ENCODE results near the gene FAT3. TPM values are rescaled to one million over a fixed set of nuclear protein-coding genes. Genes with fewer than 3 reads are reported as not detected.

FAT3 gene
- total RNA-seq, 2 experiments from 2014 or later: not detected

GRCh38 chr11:92259861-92260260 lies 35.2 kb downstream of the FAT3 start:
- intact Hi-C loops (cut with DNase I, micrococcal nuclease): no loop called here
- DNase-seq (no peak), ATAC-seq (ENCODE audit: poor library complexity) (no peak)
- Mint-ChIP-seq H3K36me3 (ENCODE audit: low read depth) (no peaks in the 10 kb centered on the region), H3K4me3 (no peak overlapping the region), H3K27me3 (no peaks in the 10 kb centered on the region), H3K9me3 (peaks cover 3% of the 10 kb centered on the region), H3K4me1 (ENCODE audit: low read depth) (no peaks in the 10 kb centered on the region), H3K27ac (no peak overlapping the region)
- Histone ChIP-seq H3K9me3 (ENCODE audit: control insufficient read depth in 1 of 2, insufficient read depth in 1 of 2, low read length in 2 of 2) (no peaks in the 10 kb centered on the region), H3K27me3 (ENCODE audit: control insufficient read depth in 1 of 2, insufficient read depth in 2 of 2, low read length in 2 of 2) (no peaks in the 10 kb centered on the region), H3K4me1 (ENCODE audit: insufficient read depth, low read length) (no peaks in the 10 kb centered on the region), H3K27ac (ENCODE audit: low read depth in 1 of 2, low read length in 2 of 2) (no peak overlapping the region), H3K36me3 (ENCODE audit: insufficient read depth, low read length) (no peaks in the 10 kb centered on the region), H3K4me3 (ENCODE audit: low read length) (no peak overlapping the region)
- CTCF ChIA-PET: no interaction called here
- POLR2A ChIA-PET: no interaction called here
- TF ChIP-seq CTCF (IDR thresholded peaks at IDR 0.05): no peak

DNA sequence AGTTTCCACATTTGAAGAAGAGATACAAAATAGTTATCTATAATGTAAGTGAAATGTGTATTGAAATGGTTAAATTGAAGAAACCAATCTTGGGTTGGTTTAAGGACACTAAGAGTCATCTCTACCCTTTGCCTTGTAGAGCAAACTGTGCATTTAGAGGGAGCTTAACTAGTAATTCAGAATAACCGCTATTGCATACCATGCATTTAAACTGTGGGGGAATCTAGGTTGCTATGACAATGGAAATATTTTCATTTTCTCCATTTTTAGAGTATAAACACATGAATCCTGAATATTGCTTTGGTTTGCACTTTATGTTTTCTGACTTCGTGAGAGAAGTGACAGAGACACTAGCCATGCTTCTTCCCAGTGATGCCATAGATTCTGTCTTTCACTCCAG lies 39.7 kb downstream of the FAT3 start:
- Histone ChIP-seq H3K27me3 (ENCODE audit: control insufficient read depth in 1 of 2, insufficient read depth in 2 of 2, low read length in 2 of 2) (no peaks in the 10 kb centered on the region), H3K9me3 (ENCODE audit: control insufficient read depth in 1 of 2, insufficient read depth in 1 of 2, low read length in 2 of 2) (no peaks in the 10 kb centered on the region), H3K27ac (ENCODE audit: low read depth in 1 of 2, low read length in 2 of 2) (no peak overlapping the region), H3K4me1 (ENCODE audit: insufficient read depth, low read length) (no peaks in the 10 kb centered on the region), H3K4me3 (ENCODE audit: low read length) (no peak overlapping the region), H3K36me3 (ENCODE audit: insufficient read depth, low read length) (no peaks in the 10 kb centered on the region)
- no peak for TF ChIP-seq CTCF (IDR thresholded peaks at IDR 0.05)
- ATAC-seq (ENCODE audit: poor library complexity) (no peak), DNase-seq (no peak)
- intact Hi-C loops (cut with DNase I, micrococcal nuclease): no loop called here
- Mint-ChIP-seq H3K36me3 (ENCODE audit: low read depth) (no peaks in the 10 kb centered on the region), H3K4me1 (ENCODE audit: low read depth) (no peaks in the 10 kb centered on the region), H3K4me3 (no peak overlapping the region), H3K27me3 (no peaks in the 10 kb centered on the region), H3K27ac (no peak overlapping the region), H3K9me3 (no peaks in the 10 kb centered on the region)
- ChIA-PET CTCF (no interaction called here), POLR2A (no interaction called here)

GRCh38 chr11:92266806-92267205 lies 42.2 kb downstream of the FAT3 start:
- peaks cover 2% of the 10 kb centered on the region for H3K9me3 Mint-ChIP-seq
- intact Hi-C loops (cut with DNase I, micrococcal nuclease): no loop called here
- H3K27me3 ChIP-seq (ENCODE audit: control insufficient read depth in 1 of 2, insufficient read depth in 2 of 2, low read length in 2 of 2): no peaks in the 10 kb centered on the region
- no peaks in the 10 kb centered on the region for H3K4me1 Mint-ChIP-seq (ENCODE audit: low read depth)
- ATAC-seq (ENCODE audit: poor library complexity) (no peak), DNase-seq (no peak)
- no peak for TF ChIP-seq CTCF (IDR thresholded peaks at IDR 0.05)
- no peaks in the 10 kb centered on the region for H3K27me3 Mint-ChIP-seq
- H3K36me3 Mint-ChIP-seq (ENCODE audit: low read depth): no peaks in the 10 kb centered on the region
- H3K36me3 ChIP-seq (ENCODE audit: insufficient read depth, low read length): no peaks in the 10 kb centered on the region
- no peak overlapping the region for H3K4me3 Mint-ChIP-seq
- H3K27ac Mint-ChIP-seq: no peak overlapping the region
- no peak overlapping the region for H3K4me3 ChIP-seq (ENCODE audit: low read length)
- POLR2A ChIA-PET: no interaction called here
- H3K4me1 ChIP-seq (ENCODE audit: insufficient read depth, low read length): no peaks in the 10 kb centered on the region
- CTCF ChIA-PET: no interaction called here
- H3K9me3 ChIP-seq (ENCODE audit: control insufficient read depth in 1 of 2, insufficient read depth in 1 of 2, low read length in 2 of 2): no peaks in the 10 kb centered on the region
- H3K27ac ChIP-seq (ENCODE audit: low read depth in 1 of 2, low read length in 2 of 2): no peak overlapping the region
